ENCODE results near the gene PERCC1. TPM values are rescaled to one million over a fixed set of nuclear protein-coding genes. Genes with fewer than 3 reads are reported as not detected.

The PERCC1 gene
- total and polyA plus RNA-seq, 7 experiments from 2014 or later, result 0.77 to 3.4 (median 1.7) TPM; not detected in 3

GRCh38 chr16:1441391-1441829, 10.5 kb downstream of the PERCC1 start:
- intact Hi-C loops (cut with micrococcal nuclease), result no loop called here
- ATAC-seq, result no peak

GRCh38 chr16:1442697-1443096, 11.8 kb downstream of the PERCC1 start:
- H3K36me3 ChIP-seq (ENCODE audit: control insufficient read depth in 2 of 3, insufficient read depth in 3 of 3, low read length in 3 of 3), result peaks cover 0 to 22% (median 0%) of the 10 kb centered on the region in 3 experiments
- H3K4me3 Mint-ChIP-seq, result no peak overlapping the region
- H3K36me3 Mint-ChIP-seq, result no peaks in the 10 kb centered on the region
- DNase-seq (no peak), ATAC-seq (no peak)
- ChIA-PET CTCF (no interaction called here), POLR2A (interaction anchor here (0.7 kb wide), 1 partner anchor 10 kb away, joined by 3 read pairs; no protein-coding TSS in a partner anchor)
- intact Hi-C loops (cut with micrococcal nuclease), result no loop called here
- H3K9me3 Mint-ChIP-seq, result no peaks in the 10 kb centered on the region
- no peaks in the 10 kb centered on the region for H3K9me3 ChIP-seq (ENCODE audit: control insufficient read depth in 2 of 3, low read length in 3 of 3)
- no peaks in the 10 kb centered on the region for H3K4me1 ChIP-seq (ENCODE audit: control insufficient read depth in 2 of 2, insufficient read depth in 2 of 2, low read length in 2 of 2)
- H3K27ac Mint-ChIP-seq, result no peak overlapping the region
- no peak overlapping the region for H3K4me3 ChIP-seq (ENCODE audit: low read length)
- H3K27me3 Mint-ChIP-seq, result no peaks in the 10 kb centered on the region
- H3K4me1 Mint-ChIP-seq, result no peaks in the 10 kb centered on the region
- H3K27ac ChIP-seq (ENCODE audit: low read depth, low read length), result no peak overlapping the region
- H3K27me3 ChIP-seq (ENCODE audit: control insufficient read depth in 2 of 2, insufficient read depth in 2 of 2, low read length in 2 of 2), result no peaks in the 10 kb centered on the region

More at GRCh38 chr16:1441391-1441829, 10.5 kb downstream of the PERCC1 start:
- Mint-ChIP-seq H3K4me3 (no peak overlapping the region), H3K27me3 (no peaks in the 10 kb centered on the region), H3K4me1 (no peaks in the 10 kb centered on the region), H3K9me3 (no peaks in the 10 kb centered on the region), H3K36me3 (no peaks in the 10 kb centered on the region), H3K27ac (no peak overlapping the region)
- Histone ChIP-seq H3K4me3 (ENCODE audit: low read length) (no peak overlapping the region), H3K27me3 (ENCODE audit: control insufficient read depth in 2 of 2, insufficient read depth in 2 of 2, low read length in 2 of 2) (no peaks in the 10 kb centered on the region), H3K9me3 (ENCODE audit: control insufficient read depth in 2 of 3, low read length in 3 of 3) (no peaks in the 10 kb centered on the region), H3K4me1 (ENCODE audit: control insufficient read depth in 2 of 2, insufficient read depth in 2 of 2, low read length in 2 of 2) (no peaks in the 10 kb centered on the region), H3K27ac (ENCODE audit: low read depth, low read length) (no peak overlapping the region), H3K36me3 (ENCODE audit: control insufficient read depth in 2 of 3, insufficient read depth in 3 of 3, low read length in 3 of 3) (peaks cover 0 to 12% (median 0%) of the 10 kb centered on the region in 3 experiments)
- ChIA-PET CTCF (no interaction called here), POLR2A (no interaction called here)
- no peak for DNase-seq

DNA sequence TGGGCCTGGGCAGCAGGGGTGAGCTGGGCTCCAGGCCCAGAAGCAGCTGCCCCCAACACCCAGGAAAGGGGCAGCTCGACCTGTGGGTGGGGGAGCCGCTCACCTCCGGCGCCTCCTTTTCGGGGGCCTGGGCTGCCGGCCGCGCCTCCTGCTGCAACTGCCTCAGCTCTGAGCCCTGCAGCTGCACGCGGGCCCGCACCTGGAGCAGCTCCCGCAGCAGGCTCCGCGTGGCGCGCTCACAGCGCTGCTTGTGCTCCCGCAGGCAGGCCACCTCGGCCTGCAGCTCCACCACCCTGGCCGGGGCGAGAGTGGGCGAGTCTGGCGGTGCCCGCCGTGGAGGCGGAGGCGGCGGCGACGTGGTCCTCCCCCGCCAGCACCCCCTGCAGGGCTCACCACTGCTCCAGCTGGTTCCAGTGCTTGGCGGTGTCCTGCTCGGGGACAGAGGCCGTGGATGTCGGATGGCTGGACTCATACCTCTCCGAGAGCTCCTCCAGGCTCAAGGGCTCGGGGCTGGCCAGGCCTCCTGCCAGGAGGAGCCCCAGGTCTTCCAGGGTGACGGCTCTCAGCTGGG, 12.6 kb downstream of the PERCC1 start:
- H3K27me3 ChIP-seq (ENCODE audit: control insufficient read depth in 2 of 2, insufficient read depth in 2 of 2, low read length in 2 of 2), result no peaks in the 10 kb centered on the region
- Mint-ChIP-seq H3K36me3 (no peaks in the 10 kb centered on the region), H3K9me3 (no peaks in the 10 kb centered on the region), H3K4me1 (no peaks in the 10 kb centered on the region), H3K27me3 (no peaks in the 10 kb centered on the region), H3K27ac (no peak overlapping the region), H3K4me3 (no peak overlapping the region)
- ChIA-PET CTCF (no interaction called here), POLR2A (interaction anchor here (0.7 kb wide), 1 partner anchor 11 kb away, joined by 3 read pairs; no protein-coding TSS in a partner anchor)
- H3K36me3 ChIP-seq (ENCODE audit: control insufficient read depth in 2 of 3, insufficient read depth in 3 of 3, low read length in 3 of 3), result peaks cover 0 to 30% (median 0%) of the 10 kb centered on the region in 3 experiments
- ATAC-seq (no peak), DNase-seq (no peak)
- H3K27ac ChIP-seq (ENCODE audit: low read depth, low read length), result no peak overlapping the region
- H3K4me3 ChIP-seq (ENCODE audit: low read length), result no peak overlapping the region
- intact Hi-C loops (cut with micrococcal nuclease), result no loop called here
- no peaks in the 10 kb centered on the region for H3K4me1 ChIP-seq (ENCODE audit: control insufficient read depth in 2 of 2, insufficient read depth in 2 of 2, low read length in 2 of 2)
- H3K9me3 ChIP-seq (ENCODE audit: control insufficient read depth in 2 of 3, low read length in 3 of 3), result no peaks in the 10 kb centered on the region

DNA sequence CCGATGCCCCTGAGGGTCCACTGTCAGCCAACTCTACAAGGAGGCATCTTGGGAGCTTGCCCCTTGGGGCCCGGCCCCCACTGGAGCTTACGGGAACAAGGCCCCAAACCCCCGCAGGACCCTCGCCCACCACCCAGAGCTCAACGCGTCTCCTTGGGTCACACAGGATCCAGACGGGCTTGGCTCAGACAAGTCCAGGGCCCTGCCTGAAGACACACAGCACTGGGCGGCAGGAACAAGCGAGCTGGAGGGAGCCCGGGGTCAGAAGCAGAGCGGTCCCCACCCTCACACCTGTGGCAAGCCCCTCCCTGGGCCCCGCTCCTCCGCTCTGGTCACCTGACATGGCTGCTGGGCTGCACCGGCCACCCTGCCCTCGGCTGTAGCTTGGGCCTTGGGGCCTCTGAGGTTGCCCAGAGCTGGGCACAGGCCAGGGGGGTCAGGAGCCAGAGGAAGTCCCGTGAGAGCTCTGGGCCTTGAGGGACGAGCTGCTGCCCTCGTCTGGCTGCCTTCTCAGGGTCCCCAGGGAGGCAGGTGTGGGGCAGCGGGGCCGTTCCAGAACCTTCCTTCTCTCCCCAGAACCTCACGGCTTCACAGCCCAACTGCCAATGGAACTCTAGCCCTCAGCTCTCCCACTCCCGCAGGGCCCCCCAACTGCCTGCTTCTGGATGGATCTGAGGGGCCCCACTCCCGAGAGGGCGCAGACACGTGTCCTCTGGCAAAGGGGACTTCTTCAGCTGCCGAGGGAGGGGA, 13.3 kb downstream of the PERCC1 start, which contains the start of gene CCDC154:
Gene CCDC154, minus strand, starts transcription at position 577 of the 750 bp plus-strand sequence. Its CDS starts 234 bp downstream, at position 343.
- H3K27me3 ChIP-seq (ENCODE audit: control insufficient read depth in 2 of 2, insufficient read depth in 2 of 2, low read length in 2 of 2), result no peaks in the 10 kb centered on the region
- Mint-ChIP-seq H3K4me3 (no peak within 1 kb of the TSS), H3K4me1 (no peaks in the 10 kb centered on the region), H3K36me3 (no peaks in the 10 kb centered on the region), H3K27me3 (no peaks in the 10 kb centered on the region), H3K9me3 (no peaks in the 10 kb centered on the region), H3K27ac (no peak within 1 kb of the TSS)
- no peaks in the 10 kb centered on the region for H3K9me3 ChIP-seq (ENCODE audit: control insufficient read depth in 2 of 3, low read length in 3 of 3)
- POLR2A ChIA-PET, result no interaction called here
- H3K4me3 ChIP-seq (ENCODE audit: low read length), result no peak within 1 kb of the TSS
- H3K27ac ChIP-seq (ENCODE audit: low read depth, low read length), result no peak within 1 kb of the TSS
- H3K36me3 ChIP-seq (ENCODE audit: control insufficient read depth in 2 of 3, insufficient read depth in 3 of 3, low read length in 3 of 3), result peaks cover 0 to 37% (median 0%) of the 10 kb centered on the region in 3 experiments
- no peaks in the 10 kb centered on the region for H3K4me1 ChIP-seq (ENCODE audit: control insufficient read depth in 2 of 2, insufficient read depth in 2 of 2, low read length in 2 of 2)
- DNase-seq, result no peak
- no peak for ATAC-seq
- intact Hi-C loops (cut with micrococcal nuclease), result no loop called here
- CTCF ChIA-PET, result no interaction called here

GRCh38 chr16:1444730-1445517, 14.0 kb downstream of the PERCC1 start:
- Mint-ChIP-seq H3K27me3 (no peaks in the 10 kb centered on the region), H3K9me3 (no peaks in the 10 kb centered on the region), H3K27ac (no peak overlapping the region), H3K4me1 (no peaks in the 10 kb centered on the region), H3K4me3 (no peak overlapping the region), H3K36me3 (peaks cover 0 to 7% (median 0%) of the 10 kb centered on the region in 5 donors)
- no peak overlapping the region for H3K27ac ChIP-seq (ENCODE audit: low read depth, low read length)
- ChIA-PET POLR2A (no interaction called here), CTCF (no interaction called here)
- H3K9me3 ChIP-seq (ENCODE audit: control insufficient read depth in 2 of 3, low read length in 3 of 3), result no peaks in the 10 kb centered on the region
- DNase-seq (no peak), ATAC-seq (peak; percentile 13)
- no peak overlapping the region for H3K4me3 ChIP-seq (ENCODE audit: low read length)
- peaks cover 0 to 44% (median 0%) of the 10 kb centered on the region in 3 experiments for H3K36me3 ChIP-seq (ENCODE audit: control insufficient read depth in 2 of 3, insufficient read depth in 3 of 3, low read length in 3 of 3)
- H3K4me1 ChIP-seq (ENCODE audit: control insufficient read depth in 2 of 2, insufficient read depth in 2 of 2, low read length in 2 of 2), result no peaks in the 10 kb centered on the region
- intact Hi-C loops (cut with micrococcal nuclease), result no loop called here
- H3K27me3 ChIP-seq (ENCODE audit: control insufficient read depth in 2 of 2, insufficient read depth in 2 of 2, low read length in 2 of 2), result no peaks in the 10 kb centered on the region

DNA sequence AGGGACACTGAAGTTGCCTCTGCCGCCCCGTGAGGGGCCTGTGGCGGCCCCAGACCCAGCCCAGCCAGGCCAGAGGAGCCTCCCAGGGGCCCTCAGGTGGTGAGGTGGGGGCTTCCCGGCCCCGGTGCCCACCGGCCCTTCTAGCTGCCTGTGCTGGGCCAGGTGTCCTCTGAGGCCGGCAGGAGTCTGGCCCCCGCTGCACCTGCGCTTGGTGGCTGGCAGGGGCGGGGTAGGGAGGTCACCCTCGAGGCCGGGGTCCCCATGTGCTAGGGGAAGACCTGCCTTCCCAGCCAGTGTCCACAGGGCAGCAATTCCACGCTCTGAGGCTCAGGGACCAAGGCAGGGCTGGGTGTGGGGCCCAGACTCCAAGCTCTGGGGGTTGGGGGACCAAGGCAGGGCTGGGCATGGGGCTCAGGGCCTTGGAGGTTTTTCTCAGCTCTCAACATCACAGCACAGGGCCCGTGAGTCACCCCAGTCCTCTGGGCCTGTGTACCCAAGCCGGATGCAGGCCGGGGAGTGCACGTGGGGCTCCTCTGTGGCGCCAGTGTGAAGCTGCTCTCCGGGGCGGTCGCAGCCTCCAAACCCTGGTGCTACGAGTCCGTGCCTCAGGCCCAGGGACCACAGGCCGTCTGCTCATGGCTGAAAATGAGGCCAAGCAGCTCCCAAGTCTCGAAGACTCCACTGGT, 14.8 kb downstream of the PERCC1 start:
- H3K36me3 Mint-ChIP-seq, result peaks cover 0 to 7% (median 0%) of the 10 kb centered on the region in 5 donors
- intact Hi-C loops (cut with micrococcal nuclease), result no loop called here
- H3K27ac Mint-ChIP-seq, result no peak overlapping the region
- Histone ChIP-seq H3K27me3 (ENCODE audit: control insufficient read depth in 2 of 2, insufficient read depth in 2 of 2, low read length in 2 of 2) (no peaks in the 10 kb centered on the region), H3K9me3 (ENCODE audit: control insufficient read depth in 2 of 3, low read length in 3 of 3) (no peaks in the 10 kb centered on the region), H3K4me3 (ENCODE audit: low read length) (no peak overlapping the region), H3K36me3 (ENCODE audit: control insufficient read depth in 2 of 3, insufficient read depth in 3 of 3, low read length in 3 of 3) (peaks cover 0 to 51% (median 0%) of the 10 kb centered on the region in 3 experiments), H3K4me1 (ENCODE audit: control insufficient read depth in 2 of 2, insufficient read depth in 2 of 2, low read length in 2 of 2) (no peaks in the 10 kb centered on the region), H3K27ac (ENCODE audit: low read depth, low read length) (no peak overlapping the region)
- H3K9me3 Mint-ChIP-seq, result no peaks in the 10 kb centered on the region
- no peaks in the 10 kb centered on the region for H3K27me3 Mint-ChIP-seq
- ChIA-PET POLR2A (no interaction called here), CTCF (interaction anchor here (0.6 kb wide), 1 partner anchor 15 kb away, joined by 3 read pairs; no protein-coding TSS in a partner anchor)
- ATAC-seq (no peak), DNase-seq (no peak)
- no peak overlapping the region for H3K4me3 Mint-ChIP-seq
- H3K4me1 Mint-ChIP-seq, result no peaks in the 10 kb centered on the region
